Epithelial cell of esophagus (primary cell): ENCODE results near the gene DEPDC7.
"Not testable (repeated sequence)": the region's sequence is repeated elsewhere in the genome, so short reads cannot be mapped to it uniquely, and the experiment has no call there.

Source experiments
- DNase-seq: peaks from one replicate; pipeline ENCODE4 v3.0.0; 2010; ENCODE audit warnings: low read depth
- H3K4me3 ChIP-seq: 2 replicates; pipeline ENCODE4 v1.5.1; 2011; ENCODE audit warnings: mild to moderate bottlenecking, low read length, control low read depth
- TF ChIP-seq, protein P1 (sequence below): IDR thresholded peaks from 2 replicates; pipeline ENCODE4 v1.5.1; 2011; ENCODE audit warnings: low read depth, mild to moderate bottlenecking, low read length, control low read depth, inconsistent platforms; ENCODE audit not compliant: insufficient read depth; ENCODE audit errors: missing control alignments

Gene DEPDC7

GRCh38 chr11:33015621-33016551 lies at the start of gene DEPDC7:
DEPDC7 (plus strand) TSS chr11:33015878; CDS start chr11:33015956, 78 bp downstream.
- peak; percentile 86 for DNase-seq
- peak within 1 kb of the TSS; percentile 55 for H3K4me3 ChIP-seq
- TF ChIP-seq, protein P1, sequence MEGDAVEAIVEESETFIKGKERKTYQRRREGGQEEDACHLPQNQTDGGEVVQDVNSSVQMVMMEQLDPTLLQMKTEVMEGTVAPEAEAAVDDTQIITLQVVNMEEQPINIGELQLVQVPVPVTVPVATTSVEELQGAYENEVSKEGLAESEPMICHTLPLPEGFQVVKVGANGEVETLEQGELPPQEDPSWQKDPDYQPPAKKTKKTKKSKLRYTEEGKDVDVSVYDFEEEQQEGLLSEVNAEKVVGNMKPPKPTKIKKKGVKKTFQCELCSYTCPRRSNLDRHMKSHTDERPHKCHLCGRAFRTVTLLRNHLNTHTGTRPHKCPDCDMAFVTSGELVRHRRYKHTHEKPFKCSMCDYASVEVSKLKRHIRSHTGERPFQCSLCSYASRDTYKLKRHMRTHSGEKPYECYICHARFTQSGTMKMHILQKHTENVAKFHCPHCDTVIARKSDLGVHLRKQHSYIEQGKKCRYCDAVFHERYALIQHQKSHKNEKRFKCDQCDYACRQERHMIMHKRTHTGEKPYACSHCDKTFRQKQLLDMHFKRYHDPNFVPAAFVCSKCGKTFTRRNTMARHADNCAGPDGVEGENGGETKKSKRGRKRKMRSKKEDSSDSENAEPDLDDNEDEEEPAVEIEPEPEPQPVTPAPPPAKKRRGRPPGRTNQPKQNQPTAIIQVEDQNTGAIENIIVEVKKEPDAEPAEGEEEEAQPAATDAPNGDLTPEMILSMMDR: no peak

GRCh38 chr11:32968541-32968940 lies 47.1 kb upstream of the DEPDC7 start:
- H3K4me3 ChIP-seq: no peak overlapping the region

GRCh38 chr11:32972233-32972632 lies 43.4 kb upstream of the DEPDC7 start:
- H3K4me3 ChIP-seq: not testable (repeated sequence)

More at GRCh38 chr11:32968541-32968940, 47.1 kb upstream of the DEPDC7 start:
- DNase-seq: no peak
- TF ChIP-seq, protein P1: no peak

DNA sequence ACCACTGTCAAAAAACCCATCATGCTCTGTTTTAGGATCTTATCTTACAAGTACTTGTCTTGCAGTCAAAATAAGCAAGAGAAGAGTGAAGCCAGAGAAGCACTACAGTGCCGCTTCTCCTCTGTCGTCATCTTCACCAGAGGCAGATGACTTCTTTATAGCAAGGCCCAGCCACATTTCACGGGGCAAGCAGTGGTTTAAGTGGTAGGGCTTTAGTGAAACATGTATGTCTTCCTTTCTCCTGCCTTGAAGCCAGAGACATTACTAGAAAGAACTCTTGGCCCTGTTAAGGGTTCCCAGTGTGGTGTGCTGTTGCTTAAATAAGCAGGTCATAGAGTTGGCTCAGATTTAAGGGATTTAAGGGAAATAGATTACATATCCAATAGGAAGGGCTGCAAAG lies 42.9 kb upstream of the DEPDC7 start:
- no peak overlapping the region for H3K4me3 ChIP-seq
- TF ChIP-seq, protein P1: no peak
- DNase-seq: no peak

More at GRCh38 chr11:32972233-32972632, 43.4 kb upstream of the DEPDC7 start:
- DNase-seq: not testable (repeated sequence)

GRCh38 chr11:32982626-32983025 lies 33.1 kb upstream of the DEPDC7 start:
- DNase-seq: no peak
- H3K4me3 ChIP-seq: no peak overlapping the region
- TF ChIP-seq, protein P1: no peak

- no peak for DNase-seq
- TF ChIP-seq, protein P1: no peak
- no peak overlapping the region for H3K4me3 ChIP-seq
Observed at GRCh38 chr11:32983506-32983905, 32.2 kb upstream of the DEPDC7 start.

GRCh38 chr11:32985600-32985999 lies 30.1 kb upstream of the DEPDC7 start:
- DNase-seq: no peak
- TF ChIP-seq, protein P1: no peak
- H3K4me3 ChIP-seq: no peak overlapping the region
